NAMALWA (cell line): ENCODE results near the gene ITGB5.
"Not testable (repeated sequence)": the region's sequence is repeated elsewhere in the genome, so short reads cannot be mapped to it uniquely, and the experiment has no call there.

Experiments used
- DNase-seq: peaks from one replicate; pipeline ENCODE4 v3.0.0-alpha.2; 2015; ENCODE audit warnings: low spot score

ITGB5 gene

GRCh38 chr3:124752051-124752450, 135.1 kb downstream of the ITGB5 start:
- no peak for DNase-seq

GRCh38 chr3:124751501-124751900, 135.7 kb downstream of the ITGB5 start:
- no peak for DNase-seq

- not testable (repeated sequence) for DNase-seq
Observed at GRCh38 chr3:124749877-124750276, 137.3 kb downstream of the ITGB5 start.

GRCh38 chr3:124748560-124749198, 138.5 kb downstream of the ITGB5 start:
- no peak for DNase-seq

- no peak for DNase-seq
Observed at GRCh38 chr3:124747111-124747981, 139.8 kb downstream of the ITGB5 start.

GRCh38 chr3:124745756-124746155, 141.4 kb downstream of the ITGB5 start:
- DNase-seq, result no peak

GRCh38 chr3:124741027-124741426, 146.1 kb downstream of the ITGB5 start:
- no peak for DNase-seq

- DNase-seq, result no peak
Observed at GRCh38 chr3:124731760-124732159, 155.4 kb downstream of the ITGB5 start.

- DNase-seq, result no peak
Observed at GRCh38 chr3:124730941-124731297, 156.2 kb downstream of the ITGB5 start.

- DNase-seq, result peak; percentile 91
Observed at GRCh38 chr3:124730129-124730940, 156.8 kb downstream of the ITGB5 start, which contains the start of gene UMPS. Gene UMPS, plus strand, starts transcription at chr3:124730452. Its CDS starts 20 bp downstream, at chr3:124730472.

GRCh38 chr3:124722589-124722988, 164.6 kb downstream of the ITGB5 start:
- DNase-seq, result no peak

GRCh38 chr3:124714223-124714853, 172.8 kb downstream of the ITGB5 start:
- DNase-seq, result no peak
